ENCODE results near the gene LETM1. TPM values are rescaled to one million over a fixed set of nuclear protein-coding genes. Genes with fewer than 3 reads are reported as not detected.

LETM1 gene
- total and polyA plus RNA-seq, 2 experiments from 2014 or later = 19.0 to 42.3 TPM

- Histone ChIP-seq H3K4me3 (no peak overlapping the region), H3K4me1 (ENCODE audit: insufficient read depth) (no peaks in the 10 kb centered on the region), H3K4me2 (ENCODE audit: unreplicated experiment) (no peak overlapping the region), H3K27me3 (replicated peaks; ENCODE audit: insufficient read depth) (no peaks in the 10 kb centered on the region), H3K9ac (no peak overlapping the region), H3K36me3 (ENCODE audit: low read depth) (peaks cover 10% of the 10 kb centered on the region; the same call in 1 of the 2 replicates), H3K79me2 (ENCODE audit: insufficient read depth) (no peaks in the 10 kb centered on the region), H3K9me3 (ENCODE audit: low read depth) (no peaks in the 10 kb centered on the region), H3F3A (ENCODE audit: insufficient read depth) (0 out of 2 replicates have a peak, but pooled peaks cover under 1% of the 10 kb centered on the region), H4K20me1 (ENCODE audit: insufficient read depth) (no peaks in the 10 kb centered on the region), H3K9me2 (ENCODE audit: insufficient read depth) (no peaks in the 10 kb centered on the region), H2AFZ (no peak overlapping the region), H3K27ac (no peak overlapping the region)
- TF ChIP-seq EZH2 (IDR thresholded peaks at IDR 0.05; ENCODE audit: insufficient read depth, poor library complexity, severe bottlenecking) = no peak
- no peak for TF ChIP-seq EZH2phosphoT487 (IDR thresholded peaks at IDR 0.05; ENCODE audit: insufficient read depth, low read depth)
- in situ Hi-C loops (cut with MboI) = no loop called here
- no peak for DNase-seq
- WGBS, 2 experiments (ENCODE audit: low coverage in 1 of 2, low lambda C conversion rate in 2 of 2, missing lambda C conversion rate in 2 of 2) = 81% methylated on average over 11 of the region's 11 CpGs
Measured at GRCh38 chr4:1824746-1825145, 31.2 kb downstream of the LETM1 start.

GRCh38 chr4:1823545-1823932 lies 32.4 kb downstream of the LETM1 start:
- Histone ChIP-seq H3K27me3 (replicated peaks; ENCODE audit: insufficient read depth) (no peaks in the 10 kb centered on the region), H3K9me2 (ENCODE audit: insufficient read depth) (no peaks in the 10 kb centered on the region), H2AFZ (no peak overlapping the region), H4K20me1 (ENCODE audit: insufficient read depth) (no peaks in the 10 kb centered on the region), H3K4me1 (ENCODE audit: insufficient read depth) (no peaks in the 10 kb centered on the region), H3F3A (ENCODE audit: insufficient read depth) (no peaks in the 10 kb centered on the region), H3K36me3 (ENCODE audit: low read depth) (peaks cover 14% of the 10 kb centered on the region; the same call in 1 of the 2 replicates), H3K4me2 (ENCODE audit: unreplicated experiment) (no peak overlapping the region), H3K9ac (no peak overlapping the region), H3K4me3 (no peak overlapping the region), H3K9me3 (ENCODE audit: low read depth) (no peaks in the 10 kb centered on the region), H3K27ac (no peak overlapping the region), H3K79me2 (ENCODE audit: insufficient read depth) (no peaks in the 10 kb centered on the region)
- DNase-seq = no peak
- 92 to 96% methylated on average over 10 to 12 of the region's 12 CpGs for WGBS, 2 experiments (ENCODE audit: low coverage in 1 of 2, low lambda C conversion rate in 2 of 2, missing lambda C conversion rate in 2 of 2)
- in situ Hi-C loops (cut with MboI) = no loop called here
- TF ChIP-seq EZH2 (IDR thresholded peaks at IDR 0.05; ENCODE audit: insufficient read depth, poor library complexity, severe bottlenecking) (no peak), EZH2phosphoT487 (IDR thresholded peaks at IDR 0.05; ENCODE audit: insufficient read depth, low read depth) (no peak)

- H4K20me1 ChIP-seq (ENCODE audit: insufficient read depth) = no peaks in the 10 kb centered on the region
- H2AFZ ChIP-seq = no peak overlapping the region
- no peak overlapping the region for H3K4me2 ChIP-seq (ENCODE audit: unreplicated experiment)
- in situ Hi-C loops (cut with MboI) = no loop called here
- no peaks in the 10 kb centered on the region for H3F3A ChIP-seq (ENCODE audit: insufficient read depth)
- no peaks in the 10 kb centered on the region for H3K4me1 ChIP-seq (ENCODE audit: insufficient read depth)
- no peak for DNase-seq
- no peak overlapping the region for H3K9ac ChIP-seq
- H3K27ac ChIP-seq = no peak overlapping the region
- H3K9me3 ChIP-seq (ENCODE audit: low read depth) = no peaks in the 10 kb centered on the region
- H3K9me2 ChIP-seq (ENCODE audit: insufficient read depth) = no peaks in the 10 kb centered on the region
- no peak for TF ChIP-seq EZH2phosphoT487 (IDR thresholded peaks at IDR 0.05; ENCODE audit: insufficient read depth, low read depth)
- no peak for TF ChIP-seq EZH2 (IDR thresholded peaks at IDR 0.05; ENCODE audit: insufficient read depth, poor library complexity, severe bottlenecking)
- H3K27me3 ChIP-seq (replicated peaks; ENCODE audit: insufficient read depth) = no peaks in the 10 kb centered on the region
- H3K4me3 ChIP-seq = no peak overlapping the region
- H3K79me2 ChIP-seq (ENCODE audit: insufficient read depth) = no peaks in the 10 kb centered on the region
- H3K36me3 ChIP-seq (ENCODE audit: low read depth) = peaks cover 21% of the 10 kb centered on the region
- 90 to 94% methylated on average over 32 to 37 of the region's 37 CpGs for WGBS, 2 experiments (ENCODE audit: low coverage in 1 of 2, low lambda C conversion rate in 2 of 2, missing lambda C conversion rate in 2 of 2)
Measured at GRCh38 chr4:1822568-1823544, 33.1 kb downstream of the LETM1 start.

GRCh38 chr4:1821679-1822567 lies 34.0 kb downstream of the LETM1 start:
- Histone ChIP-seq H2AFZ (no peak overlapping the region), H3K4me1 (ENCODE audit: insufficient read depth) (no peaks in the 10 kb centered on the region), H4K20me1 (ENCODE audit: insufficient read depth) (no peaks in the 10 kb centered on the region), H3K4me3 (no peak overlapping the region), H3K27ac (no peak overlapping the region), H3K27me3 (replicated peaks; ENCODE audit: insufficient read depth) (no peaks in the 10 kb centered on the region), H3K9me2 (ENCODE audit: insufficient read depth) (no peaks in the 10 kb centered on the region), H3K9ac (no peak overlapping the region), H3K4me2 (ENCODE audit: unreplicated experiment) (no peak overlapping the region), H3K9me3 (ENCODE audit: low read depth) (no peaks in the 10 kb centered on the region), H3K79me2 (ENCODE audit: insufficient read depth) (no peaks in the 10 kb centered on the region), H3F3A (ENCODE audit: insufficient read depth) (no peaks in the 10 kb centered on the region), H3K36me3 (ENCODE audit: low read depth) (peaks cover 29% of the 10 kb centered on the region)
- TF ChIP-seq EZH2phosphoT487 (IDR thresholded peaks at IDR 0.05; ENCODE audit: insufficient read depth, low read depth) (no peak), EZH2 (IDR thresholded peaks at IDR 0.05; ENCODE audit: insufficient read depth, poor library complexity, severe bottlenecking) (no peak)
- in situ Hi-C loops (cut with MboI) = no loop called here
- no peak for DNase-seq
- 95 to 96% methylated on average over 18 of the region's 18 CpGs for WGBS, 2 experiments (ENCODE audit: low coverage in 1 of 2, low lambda C conversion rate in 2 of 2, missing lambda C conversion rate in 2 of 2)
